Stimulated activated CD8-positive, alpha-beta memory T cell treated with anti-CD3 and anti-CD28 coated beads, Interleukin-7, amount 100 ng/mL, for 24 hours (primary cell): ENCODE data around the gene NEIL3.

Experiments
- DNase-seq: peaks from one replicate; pipeline ENCODE4 v3.0.0-alpha.2; 2020; ENCODE audit warnings: low read depth

The NEIL3 gene, protein sequence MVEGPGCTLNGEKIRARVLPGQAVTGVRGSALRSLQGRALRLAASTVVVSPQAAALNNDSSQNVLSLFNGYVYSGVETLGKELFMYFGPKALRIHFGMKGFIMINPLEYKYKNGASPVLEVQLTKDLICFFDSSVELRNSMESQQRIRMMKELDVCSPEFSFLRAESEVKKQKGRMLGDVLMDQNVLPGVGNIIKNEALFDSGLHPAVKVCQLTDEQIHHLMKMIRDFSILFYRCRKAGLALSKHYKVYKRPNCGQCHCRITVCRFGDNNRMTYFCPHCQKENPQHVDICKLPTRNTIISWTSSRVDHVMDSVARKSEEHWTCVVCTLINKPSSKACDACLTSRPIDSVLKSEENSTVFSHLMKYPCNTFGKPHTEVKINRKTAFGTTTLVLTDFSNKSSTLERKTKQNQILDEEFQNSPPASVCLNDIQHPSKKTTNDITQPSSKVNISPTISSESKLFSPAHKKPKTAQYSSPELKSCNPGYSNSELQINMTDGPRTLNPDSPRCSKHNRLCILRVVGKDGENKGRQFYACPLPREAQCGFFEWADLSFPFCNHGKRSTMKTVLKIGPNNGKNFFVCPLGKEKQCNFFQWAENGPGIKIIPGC

GRCh38 chr4:177309522-177310371, at the start of gene NEIL3:
Gene NEIL3 (plus strand): TSS chr4:177309874. CDS start chr4:177309954, 80 bp downstream.
- DNase-seq, result peak; percentile 97

GRCh38 chr4:177263818-177264217, 45.9 kb upstream of the NEIL3 start:
- no peak for DNase-seq

DNA sequence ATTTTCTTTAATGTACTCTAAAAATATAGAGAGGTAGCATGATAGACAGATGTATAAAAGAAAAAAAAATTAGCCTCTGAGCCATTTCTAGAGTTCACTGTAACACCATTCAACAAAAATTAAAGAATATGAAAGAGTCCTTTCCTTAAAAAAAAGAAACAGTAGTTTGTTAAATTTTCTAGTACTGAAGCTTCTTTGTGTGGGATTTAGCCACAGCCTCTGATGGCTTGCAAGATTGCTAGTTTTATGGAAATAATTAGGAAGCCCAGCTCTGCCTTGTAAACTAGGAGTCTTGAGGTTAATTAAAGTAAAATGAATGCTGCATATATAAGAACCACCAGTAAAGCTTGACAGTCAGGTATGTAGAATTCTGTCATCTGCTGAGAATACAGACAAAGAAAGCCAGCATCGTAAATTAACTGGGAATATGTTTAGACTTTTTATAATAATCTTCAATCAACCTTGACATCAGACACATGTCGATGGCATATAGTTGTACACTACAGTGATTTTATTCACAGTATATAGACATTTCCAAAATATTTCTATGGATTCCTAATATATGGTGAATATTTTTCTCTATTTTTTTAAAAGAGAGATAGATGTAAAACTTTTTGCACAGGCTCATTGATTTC, 44.8 kb upstream of the NEIL3 start:
- no peak for DNase-seq

DNA sequence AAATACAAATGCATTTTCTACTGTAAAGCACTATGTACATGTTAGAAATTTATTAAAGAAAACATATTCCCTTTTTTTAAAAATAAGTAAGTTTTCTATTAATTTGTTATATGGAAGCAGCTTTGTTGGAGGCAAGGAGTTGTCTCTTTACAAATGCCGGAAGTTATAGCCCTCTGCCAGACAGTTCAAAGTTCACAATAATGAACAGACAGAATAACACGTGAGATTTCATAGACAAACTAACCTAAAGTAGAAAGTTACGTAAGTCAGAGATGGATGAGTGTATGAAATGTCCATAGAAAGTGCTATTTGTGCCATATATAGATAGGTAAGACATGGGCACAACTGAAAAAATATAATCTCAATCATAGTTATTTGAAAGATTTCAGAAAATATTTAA, 43.9 kb upstream of the NEIL3 start:
- DNase-seq, result no peak

- no peak for DNase-seq
These were observed 43.2 kb upstream of the NEIL3 start for GRCh38 chr4:177266506-177266905.

DNA sequence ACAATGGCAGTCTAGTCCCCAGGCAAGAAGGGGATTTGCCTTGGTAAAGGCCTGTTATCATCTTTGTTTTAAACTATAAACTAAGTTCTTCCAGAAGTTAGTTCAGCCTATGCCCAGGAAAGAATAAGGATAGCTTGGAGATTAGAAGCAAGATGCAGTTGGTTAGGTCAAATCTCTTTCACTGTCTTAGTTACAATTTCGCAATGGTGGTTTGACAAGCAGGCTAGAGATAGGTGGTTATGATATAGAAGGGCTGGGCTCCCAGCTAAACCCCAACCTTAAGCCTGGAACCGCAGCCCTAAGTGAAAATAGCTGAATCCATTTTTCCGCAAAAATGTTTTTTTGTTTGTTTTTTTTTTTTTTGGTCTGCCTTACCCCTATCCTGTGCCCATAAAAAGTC, 41.8 kb upstream of the NEIL3 start:
- no peak for DNase-seq

DNA sequence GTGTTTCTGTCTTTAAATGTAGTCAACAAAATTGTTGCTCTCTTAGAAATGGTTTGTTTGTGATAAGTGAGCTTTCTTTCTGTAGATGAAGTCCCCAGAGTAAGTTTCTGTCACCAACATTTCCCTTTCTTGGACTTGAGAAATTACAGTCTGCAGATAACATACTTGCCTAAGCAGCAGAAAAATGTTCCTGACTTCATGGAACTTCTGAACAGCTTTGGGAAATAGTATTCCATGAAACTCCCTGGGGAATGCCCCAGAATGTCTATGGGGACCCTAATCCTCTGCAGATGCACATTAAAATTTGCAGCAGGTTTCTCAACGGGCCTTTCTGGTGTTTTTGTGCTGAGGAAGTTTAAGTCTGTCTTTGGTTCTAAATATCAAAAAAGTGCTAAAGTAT, 38.6 kb upstream of the NEIL3 start:
- DNase-seq, result no peak

- no peak for DNase-seq
These were observed 37.5 kb upstream of the NEIL3 start for GRCh38 chr4:177271915-177272766.

- DNase-seq, result no peak
These were observed 33.7 kb upstream of the NEIL3 start for GRCh38 chr4:177275999-177276398.

DNA sequence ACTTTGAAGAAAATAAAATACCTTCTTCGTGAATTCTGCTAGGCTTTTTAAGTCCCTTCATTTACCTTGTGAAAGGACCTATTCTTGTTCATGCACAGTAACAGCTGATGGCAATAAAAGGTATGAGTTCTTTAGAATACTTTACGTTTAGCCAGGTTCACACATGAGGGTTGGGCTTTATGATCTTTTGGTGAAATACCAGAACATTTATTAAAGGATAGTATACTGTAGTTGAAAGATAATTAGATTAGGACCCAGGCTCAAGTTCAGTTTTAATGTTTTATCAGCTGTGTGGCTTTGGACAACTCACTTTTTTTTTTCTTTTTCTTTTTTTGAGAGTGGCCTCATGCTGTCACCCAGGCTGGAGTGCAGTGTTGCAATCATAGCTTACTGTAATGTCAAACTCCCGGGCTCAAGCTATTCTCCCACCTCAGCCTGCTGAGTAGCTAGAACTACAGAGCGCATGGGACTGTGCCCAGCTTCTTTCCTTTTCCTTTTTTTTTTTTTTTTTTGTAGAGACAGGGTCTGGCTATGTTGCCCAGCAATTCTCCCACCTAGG, 28.2 kb upstream of the NEIL3 start:
- DNase-seq, result no peak

DNA sequence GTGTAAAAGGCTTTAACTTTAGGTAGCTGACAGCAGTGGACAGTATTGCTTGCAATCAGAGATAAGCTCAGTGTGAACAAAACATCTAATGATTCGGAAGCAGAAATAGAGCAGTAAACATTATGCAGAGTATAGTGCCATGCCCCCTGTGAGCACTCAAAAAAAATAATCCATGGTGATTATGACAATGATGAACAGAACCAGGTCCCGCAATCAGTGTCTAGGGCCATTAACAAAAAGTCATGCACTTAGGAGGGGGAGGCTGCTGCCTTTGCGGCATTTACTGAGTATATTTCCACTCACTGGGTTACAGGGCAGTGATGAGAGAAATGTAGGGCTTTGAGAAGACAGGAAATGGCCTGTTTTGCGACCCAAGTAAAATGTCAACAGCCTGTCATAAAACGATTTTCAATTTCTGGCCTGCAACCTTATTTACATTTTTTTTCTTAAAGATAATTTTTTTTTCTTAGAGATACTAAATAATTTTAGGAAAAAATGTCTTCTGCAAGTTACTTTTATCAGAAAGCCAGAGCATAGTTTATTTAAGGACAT, 27.3 kb upstream of the NEIL3 start:
- DNase-seq, result no peak

DNA sequence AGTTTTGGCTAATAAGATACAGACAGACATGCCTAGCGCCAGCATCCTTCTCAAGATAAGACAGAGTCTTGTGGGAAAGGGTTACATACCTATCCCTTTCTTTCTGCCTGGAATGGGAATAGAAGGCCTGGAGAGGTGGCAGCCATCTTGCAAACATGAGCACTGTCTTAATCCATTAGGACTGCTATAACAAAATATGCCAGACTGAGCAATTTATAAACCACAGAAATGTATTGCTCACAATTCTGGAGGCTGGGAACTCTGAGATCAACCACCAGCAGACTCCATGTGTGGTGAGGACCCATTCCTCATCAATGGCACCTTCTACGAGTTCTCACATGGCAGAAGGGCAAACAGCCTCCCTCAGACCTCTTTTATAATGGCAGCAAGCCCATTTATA, 26.5 kb upstream of the NEIL3 start:
- no peak for DNase-seq

GRCh38 chr4:177285953-177286352, 23.7 kb upstream of the NEIL3 start:
- DNase-seq, result no peak

GRCh38 chr4:177287255-177287654, 22.4 kb upstream of the NEIL3 start:
- no peak for DNase-seq

DNA sequence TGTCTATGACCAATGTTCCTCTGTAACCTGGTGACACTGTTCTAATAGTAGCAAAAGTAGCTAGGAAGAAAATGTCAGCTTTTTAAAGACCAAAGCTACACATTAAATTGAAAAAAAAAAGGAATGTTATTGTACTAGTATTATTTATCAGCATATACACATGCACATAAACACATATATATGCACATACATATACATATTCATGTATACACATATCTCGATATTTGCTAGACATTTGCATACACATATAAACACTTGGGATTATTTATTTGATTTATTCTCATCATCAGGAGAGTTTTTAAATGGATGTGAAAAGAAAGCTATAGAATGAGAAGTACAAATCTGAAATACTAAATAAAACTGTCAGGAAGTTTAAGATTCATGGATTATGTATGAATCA, 21.3 kb upstream of the NEIL3 start:
- DNase-seq, result no peak

- DNase-seq, result no peak
These were observed 18.9 kb upstream of the NEIL3 start for GRCh38 chr4:177290780-177291179.

GRCh38 chr4:177292171-177292570, 17.5 kb upstream of the NEIL3 start:
- DNase-seq, result no peak

DNA sequence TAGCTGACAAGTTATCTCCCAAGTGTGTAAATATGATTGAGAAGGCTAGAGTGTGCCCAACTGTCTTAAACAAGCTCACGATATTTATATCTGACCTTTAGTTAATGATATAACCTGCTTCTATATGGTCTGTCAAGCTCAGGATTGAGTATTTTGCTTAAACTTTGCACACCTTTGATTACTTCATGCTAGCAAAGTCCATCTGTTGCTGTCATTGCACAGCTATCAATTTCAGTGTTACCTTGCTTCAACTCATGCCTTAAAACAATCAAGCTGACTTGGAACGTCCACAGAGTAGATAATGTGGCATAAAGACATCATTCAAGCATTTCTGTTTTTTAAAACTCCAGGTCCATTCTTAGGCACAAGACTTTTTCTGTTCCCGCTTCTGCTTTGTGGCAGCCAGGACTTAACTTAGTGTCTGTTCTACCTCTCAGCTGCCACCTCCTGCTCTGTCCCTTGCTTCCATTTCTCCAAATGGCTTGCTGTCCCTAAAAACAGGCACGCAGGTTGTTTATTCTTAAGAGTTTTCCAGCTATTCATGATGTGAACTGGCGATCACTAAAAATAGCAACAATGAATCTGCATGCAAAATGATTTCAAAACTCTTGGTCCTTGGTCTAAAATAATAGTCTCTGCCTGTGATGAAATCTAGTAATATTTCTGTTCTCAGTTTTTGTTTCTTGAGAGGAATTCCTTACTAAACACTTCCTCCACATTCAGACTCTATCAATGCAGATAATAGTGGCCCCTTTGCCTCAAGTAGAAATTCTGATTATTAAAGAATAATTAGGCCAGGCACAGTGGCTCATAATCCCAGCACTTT, 16.3 kb upstream of the NEIL3 start:
- DNase-seq, result no peak

GRCh38 chr4:177297785-177298391, 11.8 kb upstream of the NEIL3 start:
- no peak for DNase-seq
